SK-N-SH treated with all-trans-retinoic acid at 6 μM for 48 hours (cell line): ENCODE results near the gene TMEM147.

ENCODE experiments used
- ATAC-seq: fragments of 200-7000 bp; cut with Tn5 transposase; 3 replicates; pipeline ENCODE4 v1.9.1; 2020; ENCODE audit warnings: mild to moderate bottlenecking, moderate library complexity
- ARNTL ChIP-seq: fragments of 450-650 bp; formaldehyde crosslinking; IDR thresholded peaks from 2 replicates; pipeline ENCODE4 v1.5.0; 2020; ENCODE audit warnings: low read depth, mild to moderate bottlenecking, moderate library complexity, borderline replicate concordance
- BACH2 ChIP-seq: fragments of 250-450 bp; sonication (Bioruptor Pico); IDR thresholded peaks from 2 replicates; pipeline ENCODE4 v1.9.0; 2021; ENCODE audit warnings: mild to moderate bottlenecking, borderline replicate concordance
- CREB5 ChIP-seq: fragments of 250-450 bp; sonication (Bioruptor Pico); IDR thresholded peaks from 2 replicates; pipeline ENCODE4 v1.5.1; 2020; ENCODE audit warnings: low read depth, mild to moderate bottlenecking, moderate library complexity
- CSDC2 ChIP-seq: fragments of 250-450 bp; sonication (Bioruptor Pico); IDR thresholded peaks from 2 replicates; pipeline ENCODE4 v1.5.0; 2020; ENCODE audit warnings: mild to moderate bottlenecking, moderate library complexity
- CSRNP3 ChIP-seq: fragments of 250-450 bp; sonication (Bioruptor Pico); IDR thresholded peaks from 2 replicates; pipeline ENCODE4 v1.5.1; 2021; ENCODE audit warnings: mild to moderate bottlenecking, moderate library complexity
- GLIS3 ChIP-seq: fragments of 250-450 bp; sonication (Bioruptor Pico); IDR thresholded peaks from 2 replicates; pipeline ENCODE4 v1.5.0; 2020; ENCODE audit warnings: mild to moderate bottlenecking, moderate library complexity
- ISL1 ChIP-seq: fragments of 250-450 bp; sonication (Bioruptor Pico); IDR thresholded peaks from 2 replicates; pipeline ENCODE4 v2.1.2; 2022; ENCODE audit warnings: mild to moderate bottlenecking, moderate library complexity
- OSR1 ChIP-seq: fragments of 250-450 bp; sonication (Bioruptor Pico); IDR thresholded peaks from 2 replicates; pipeline ENCODE4 v1.8.0; 2022; ENCODE audit warnings: moderate library complexity, mild to moderate bottlenecking, inconsistent platforms
- PATZ1 ChIP-seq: fragments of 250-450 bp; sonication (Bioruptor Pico); IDR thresholded peaks from 2 replicates; pipeline ENCODE4 v1.8.0; 2020; ENCODE audit warnings: mild to moderate bottlenecking, moderate library complexity, borderline replicate concordance
- POU6F1 ChIP-seq: fragments of 250-450 bp; sonication (Bioruptor Pico); IDR thresholded peaks from 2 replicates; pipeline ENCODE4 v1.8.0; 2021; ENCODE audit warnings: low read depth, mild to moderate bottlenecking, moderate library complexity, borderline replicate concordance
- PPARA ChIP-seq: fragments of 250-450 bp; sonication (Bioruptor Pico); IDR thresholded peaks from 2 replicates; pipeline ENCODE4 v1.5.0; 2020; ENCODE audit warnings: mild to moderate bottlenecking, borderline replicate concordance
- RARB ChIP-seq: fragments of 250-450 bp; sonication (Bioruptor Pico); IDR thresholded peaks from 2 replicates; pipeline ENCODE4 v1.8.0; 2021; ENCODE audit warnings: mild to moderate bottlenecking, moderate library complexity
- TCF4 ChIP-seq: fragments of 250-450 bp; sonication (Bioruptor Pico); IDR thresholded peaks from 2 replicates; pipeline ENCODE4 v1.8.0; 2021; ENCODE audit warnings: mild to moderate bottlenecking, moderate library complexity, borderline replicate concordance
- TSHZ2 ChIP-seq: fragments of 250-450 bp; sonication (Bioruptor Pico); IDR thresholded peaks from 2 replicates; pipeline ENCODE4 v1.5.0; 2020; ENCODE audit warnings: mild to moderate bottlenecking, moderate library complexity
- ZFP3 ChIP-seq: fragments of 250-450 bp; sonication (Bioruptor Pico); IDR thresholded peaks from 2 replicates; pipeline ENCODE4 v1.5.0; 2020; ENCODE audit warnings: mild to moderate bottlenecking, moderate library complexity
- ZNF565 ChIP-seq: fragments of 450-650 bp; formaldehyde crosslinking; conservative IDR thresholded peaks from 2 replicates; pipeline ENCODE4 v1.5.0; 2020; ENCODE audit warnings: low read depth, mild to moderate bottlenecking, moderate library complexity
- ZNF8 ChIP-seq: fragments of 450-650 bp; formaldehyde crosslinking; IDR thresholded peaks from 2 replicates; pipeline ENCODE4 v1.5.0; 2020; ENCODE audit warnings: mild to moderate bottlenecking, moderate library complexity

The TMEM147 gene

GRCh38 chr19:35543280-35544109, 1.9 kb upstream of the TMEM147 start:
- no peak for ATAC-seq
- no peak for TF ChIP-seq ZFP3
- no peak for TF ChIP-seq ARNTL (CRISPR knock-in tag)
- TF ChIP-seq ISL1 = no peak
- no peak for TF ChIP-seq CSDC2
- TF ChIP-seq RARB (CRISPR knock-in tag) = no peak
- no peak for TF ChIP-seq PPARA (CRISPR knock-in tag)
- no peak for TF ChIP-seq CSRNP3 (CRISPR knock-in tag)

- TF ChIP-seq TCF4 = no peak
- no peak for TF ChIP-seq GLIS3 (CRISPR knock-in tag)
- no peak for TF ChIP-seq ISL1
- no peak for TF ChIP-seq POU6F1 (CRISPR knock-in tag)
- TF ChIP-seq BACH2 (CRISPR knock-in tag) = no peak
- no peak for TF ChIP-seq OSR1
- no peak for TF ChIP-seq TSHZ2 (CRISPR knock-in tag)
- no peak for TF ChIP-seq PPARA (CRISPR knock-in tag)
- TF ChIP-seq ZNF565 (CRISPR knock-in tag) = no peak
- no peak for ATAC-seq
These were observed 1.2 kb upstream of the TMEM147 start for GRCh38 chr19:35544110-35544802.

- peak; percentile 55 for ATAC-seq
- TF ChIP-seq OSR1 (no peak), CSDC2 (no peak), ZNF565 (CRISPR knock-in tag) (no peak), POU6F1 (CRISPR knock-in tag) (no peak)
These were observed 492 bp downstream of the TMEM147 start for GRCh38 chr19:35545855-35546381.

GRCh38 chr19:35546532-35546931, 1.1 kb downstream of the TMEM147 start:
- ATAC-seq = no peak
- no peak for TF ChIP-seq TCF4
- TF ChIP-seq ZFP3 = no peak
- TF ChIP-seq BACH2 (CRISPR knock-in tag) = no peak
- TF ChIP-seq PATZ1 (CRISPR knock-in tag) = no peak
- no peak for TF ChIP-seq CREB5 (CRISPR knock-in tag)
- TF ChIP-seq ZNF8 = no peak
- TF ChIP-seq ISL1 = no peak
